Smooth muscle cell (in vitro differentiated cells): ENCODE measurements around the gene NFXL1. TPM values are rescaled to one million over a fixed set of nuclear protein-coding genes. Genes with fewer than 3 reads are reported as not detected.

Experiments used
- DNase-seq: peaks from one replicate; lab custom pipeline; 2025; ENCODE audit not compliant: unreplicated experiment; lab: John Stamatoyannopoulos, UW
- H2AFZ ChIP-seq: fragments of 200-600 bp; sonication (generic); 2 replicates; pipeline ENCODE4 v1.6.0; 2016; ENCODE audit warnings: antibody characterized with exemption, low read depth, mild to moderate bottlenecking
- H3F3A ChIP-seq: fragments of 200-600 bp; sonication (generic); 2 replicates; pipeline ENCODE4 v1.6.0; 2017; ENCODE audit warnings: antibody characterized with exemption, low read depth
- H3K27ac ChIP-seq: fragments of 200-600 bp; sonication (generic); 2 replicates; pipeline ENCODE4 v1.5.1; 2016; ENCODE audit warnings: low read depth, mild to moderate bottlenecking
- H3K27me3 ChIP-seq: fragments of 200-600 bp; sonication (generic); 2 replicates; pipeline ENCODE4 v1.6.1; 2016; ENCODE audit warnings: low read depth, mild to moderate bottlenecking
- H3K36me3 ChIP-seq: fragments of 200-600 bp; sonication (generic); 2 replicates; pipeline ENCODE4 v1.5.1; 2016; ENCODE audit warnings: low read depth
- H3K4me1 ChIP-seq: fragments of 200-600 bp; sonication (generic); 2 replicates; pipeline ENCODE4 v1.5.1; 2016; ENCODE audit warnings: low read depth
- H3K4me2 ChIP-seq: fragments of 200-600 bp; sonication (generic); 2 replicates; pipeline ENCODE4 v1.6.0; 2016; ENCODE audit warnings: mild to moderate bottlenecking
- H3K4me3 ChIP-seq: fragments of 200-600 bp; sonication (generic); 2 replicates; pipeline ENCODE4 v1.5.1; 2016; ENCODE audit warnings: mild to moderate bottlenecking
- H3K79me2 ChIP-seq: fragments of 200-600 bp; sonication (generic); 2 replicates; pipeline ENCODE4 v1.6.0; 2016; ENCODE audit warnings: low read depth, mild to moderate bottlenecking
- H3K9ac ChIP-seq: fragments of 200-600 bp; sonication (generic); 2 replicates; pipeline ENCODE4 v1.6.0; 2016; ENCODE audit warnings: low read depth
- H3K9me3 ChIP-seq: fragments of 200-600 bp; sonication (generic); replicated peaks from 2 replicates; pipeline ENCODE4 v1.5.1; 2016; ENCODE audit warnings: low read depth
- H4K20me1 ChIP-seq: fragments of 200-600 bp; sonication (generic); 2 replicates; pipeline ENCODE4 v1.6.0; 2016; ENCODE audit warnings: low read depth
- WGBS: methylation state at CpG from one replicate; pipeline ENCODE4 v1.1.7; 2016; ENCODE audit warnings: low lambda C conversion rate; 5-methylcytosine and 5-hydroxymethylcytosine counted together
- polyA plus RNA-seq: library from polyadenylated mRNA; unstranded; fragments of >200 nt; fragmentation: Nextera tagmentation; extraction: Ambion mirVana; gene quantifications from 2 replicates; pipeline ENCODE4 v1.2.1, GENCODE V29; 2016
- total RNA-seq: library from RNA; depleted of rRNA; stranded (reverse); fragments of >200 nt; gene quantifications from 2 replicates; pipeline ENCODE4 v1.2.3, GENCODE V29; 2014
- TF ChIP-seq, protein P1 (sequence below): fragments of 200-600 bp; sonication (generic); IDR thresholded peaks from 2 replicates; pipeline ENCODE4 v1.5.1; 2017; ENCODE audit warnings: borderline replicate concordance, mild to moderate bottlenecking, antibody characterized with exemption; ENCODE audit not compliant: insufficient read depth, poor library complexity, severe bottlenecking

NFXL1 gene
- total and polyA plus RNA-seq, 2 experiments from 2014 or later, result 6.5 to 14.7 TPM

DNA sequence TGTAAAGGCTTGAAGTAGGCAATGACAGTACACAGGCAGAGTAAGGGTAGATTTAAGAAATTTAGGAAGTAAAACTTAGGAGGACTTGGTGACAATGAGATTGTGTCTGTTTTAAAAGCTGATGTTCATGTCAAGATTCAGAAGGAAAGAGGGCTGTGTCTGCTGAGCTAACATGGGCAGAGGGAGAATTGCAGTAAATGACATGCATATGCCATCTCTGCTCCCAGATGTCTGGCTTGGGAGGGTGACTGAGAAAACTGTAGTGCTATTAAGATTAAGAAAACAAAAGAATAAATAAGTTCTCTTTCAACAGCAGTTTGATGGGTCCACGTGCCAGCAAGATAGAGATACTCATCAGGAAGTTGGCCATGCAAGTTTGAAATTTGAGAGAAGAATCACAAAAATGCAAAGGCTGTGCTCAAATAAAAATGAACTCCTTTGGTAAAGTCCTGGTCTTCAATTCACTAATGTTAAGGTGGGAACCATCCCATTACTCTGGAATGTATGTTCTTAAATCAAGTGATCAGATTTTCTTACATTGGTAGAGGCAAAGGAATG lies 7.2 kb downstream of the NFXL1 start:
- TF ChIP-seq, protein P1, sequence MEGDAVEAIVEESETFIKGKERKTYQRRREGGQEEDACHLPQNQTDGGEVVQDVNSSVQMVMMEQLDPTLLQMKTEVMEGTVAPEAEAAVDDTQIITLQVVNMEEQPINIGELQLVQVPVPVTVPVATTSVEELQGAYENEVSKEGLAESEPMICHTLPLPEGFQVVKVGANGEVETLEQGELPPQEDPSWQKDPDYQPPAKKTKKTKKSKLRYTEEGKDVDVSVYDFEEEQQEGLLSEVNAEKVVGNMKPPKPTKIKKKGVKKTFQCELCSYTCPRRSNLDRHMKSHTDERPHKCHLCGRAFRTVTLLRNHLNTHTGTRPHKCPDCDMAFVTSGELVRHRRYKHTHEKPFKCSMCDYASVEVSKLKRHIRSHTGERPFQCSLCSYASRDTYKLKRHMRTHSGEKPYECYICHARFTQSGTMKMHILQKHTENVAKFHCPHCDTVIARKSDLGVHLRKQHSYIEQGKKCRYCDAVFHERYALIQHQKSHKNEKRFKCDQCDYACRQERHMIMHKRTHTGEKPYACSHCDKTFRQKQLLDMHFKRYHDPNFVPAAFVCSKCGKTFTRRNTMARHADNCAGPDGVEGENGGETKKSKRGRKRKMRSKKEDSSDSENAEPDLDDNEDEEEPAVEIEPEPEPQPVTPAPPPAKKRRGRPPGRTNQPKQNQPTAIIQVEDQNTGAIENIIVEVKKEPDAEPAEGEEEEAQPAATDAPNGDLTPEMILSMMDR, result no peak
- WGBS, result 44% methylated on average over 1 of the region's 1 CpG

DNA sequence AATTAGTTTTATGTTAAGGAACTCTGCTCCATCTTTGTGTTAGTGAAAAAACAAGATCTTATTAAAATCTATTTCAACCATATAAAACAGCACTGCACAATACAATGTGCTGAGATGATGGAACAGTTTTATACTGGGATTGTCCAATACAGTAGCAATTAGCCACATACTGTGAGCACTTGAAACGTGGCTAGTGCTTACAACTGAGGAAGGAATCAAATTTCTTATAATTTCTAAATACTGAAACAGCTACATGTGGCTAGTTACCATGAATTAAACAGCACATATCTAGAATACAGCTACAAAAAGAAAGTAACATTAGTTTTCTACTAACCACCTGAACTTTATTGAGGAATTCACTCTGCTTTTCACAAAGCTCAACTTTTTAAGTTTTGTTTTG lies 14.7 kb downstream of the NFXL1 start:
- Histone ChIP-seq H3K36me3 (peaks cover 27% of the 10 kb centered on the region), H4K20me1 (peaks cover 4% of the 10 kb centered on the region), H2AFZ (no peak overlapping the region), H3K9ac (no peak overlapping the region), H3K4me3 (no peak overlapping the region), H3K79me2 (no peaks in the 10 kb centered on the region), H3K27ac (no peak overlapping the region), H3K4me1 (no peaks in the 10 kb centered on the region), H3K9me3 (no peaks in the 10 kb centered on the region), H3K27me3 (no peaks in the 10 kb centered on the region), H3K4me2 (no peak overlapping the region), H3F3A (no peaks in the 10 kb centered on the region)
- WGBS, result 90% methylated on average over 1 of the region's 1 CpG
- TF ChIP-seq, protein P1, result no peak
- DNase-seq, result no peak

More for the DNA sequence above, 7.2 kb downstream of the NFXL1 start:
- Histone ChIP-seq H3K4me2 (no peak overlapping the region), H3K27ac (no peak overlapping the region), H3K27me3 (no peaks in the 10 kb centered on the region), H3K79me2 (peaks cover 48% of the 10 kb centered on the region), H2AFZ (no peak overlapping the region), H3K9ac (no peak overlapping the region), H3K9me3 (no peaks in the 10 kb centered on the region), H4K20me1 (peaks cover 50% of the 10 kb centered on the region), H3K36me3 (peaks cover 32% of the 10 kb centered on the region), H3K4me3 (no peak overlapping the region), H3K4me1 (peaks cover 12% of the 10 kb centered on the region), H3F3A (no peaks in the 10 kb centered on the region)
- no peak for DNase-seq

DNA sequence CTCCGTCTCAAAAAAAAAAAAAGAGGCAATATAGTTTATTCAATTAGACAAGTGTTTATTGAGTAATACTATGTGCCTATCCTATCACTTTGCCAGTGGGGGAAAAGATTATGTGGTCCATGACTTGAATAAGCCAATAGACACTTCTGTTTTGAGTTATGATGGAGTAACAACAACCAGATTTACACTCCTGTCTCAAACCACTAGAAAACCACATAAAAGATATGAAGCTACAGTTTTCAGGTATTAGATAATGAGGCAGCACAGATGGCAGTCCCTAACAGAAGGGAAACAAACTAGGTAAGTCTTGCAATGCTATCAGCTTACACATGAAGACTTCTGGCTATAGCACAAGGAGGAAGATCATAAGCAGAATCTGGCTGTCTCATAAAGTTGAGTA lies 22.5 kb downstream of the NFXL1 start:
- Histone ChIP-seq H3K36me3 (peaks cover 46% of the 10 kb centered on the region), H2AFZ (no peak overlapping the region), H3K4me3 (no peak overlapping the region), H3K9me3 (no peaks in the 10 kb centered on the region), H4K20me1 (no peaks in the 10 kb centered on the region), H3K27me3 (no peaks in the 10 kb centered on the region), H3K79me2 (no peaks in the 10 kb centered on the region), H3K9ac (no peak overlapping the region), H3K27ac (no peak overlapping the region), H3K4me2 (no peak overlapping the region), H3K4me1 (no peaks in the 10 kb centered on the region), H3F3A (no peaks in the 10 kb centered on the region)
- WGBS, result 94% methylated on average over 1 of the region's 1 CpG
- no peak for DNase-seq
- TF ChIP-seq, protein P1, result no peak

DNA sequence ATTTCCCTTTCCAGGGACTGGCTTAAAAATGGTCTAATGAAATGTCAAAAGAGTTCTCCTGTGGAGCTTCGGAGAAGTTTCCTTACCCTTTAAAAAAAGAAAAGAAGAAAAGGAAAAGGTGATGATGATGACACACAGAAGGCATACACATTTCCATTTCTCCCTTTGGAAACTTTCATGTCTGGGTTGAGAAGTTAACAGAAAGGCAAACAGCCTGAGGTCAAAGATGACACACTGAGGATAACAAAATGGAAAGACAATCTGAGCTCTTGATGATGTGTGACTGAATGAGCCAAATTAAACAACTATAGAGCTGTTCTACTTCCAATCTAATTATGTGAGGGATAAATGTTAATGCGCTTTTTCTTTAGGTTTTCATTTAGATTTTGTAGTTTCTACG lies 32.2 kb downstream of the NFXL1 start:
- Histone ChIP-seq H2AFZ (no peak overlapping the region), H3K27me3 (no peaks in the 10 kb centered on the region), H3F3A (no peaks in the 10 kb centered on the region), H3K4me2 (no peak overlapping the region), H3K79me2 (no peaks in the 10 kb centered on the region), H3K36me3 (peaks cover 37% of the 10 kb centered on the region), H3K4me3 (no peak overlapping the region), H3K4me1 (no peaks in the 10 kb centered on the region), H3K9ac (no peak overlapping the region), H3K27ac (no peak overlapping the region), H4K20me1 (no peaks in the 10 kb centered on the region), H3K9me3 (no peaks in the 10 kb centered on the region)
- DNase-seq, result no peak
- TF ChIP-seq, protein P1, result no peak
- 94% methylated on average over 3 of the region's 3 CpGs for WGBS
